WI38 (cell line): Measurements from ENCODE around the gene ACOT8.

Experiments
- H3K4me3 ChIP-seq: 2 replicates; pipeline ENCODE4 v1.5.1; 2011; ENCODE audit warnings: low read depth, mild to moderate bottlenecking, control low read depth, low read length
- CTCF ChIP-seq: IDR thresholded peaks from 2 replicates; pipeline ENCODE4 v1.5.1; 2012; ENCODE audit warnings: low read depth, mild to moderate bottlenecking, control low read depth, low read length

ACOT8 gene

GRCh38 chr20:45890985-45891983, 34.1 kb upstream of the ACOT8 start, which contains the start of the genes CTSA and NEURL2:
Gene CTSA (plus strand): TSS chr20:45891335. CDS start chr20:45891569, 234 bp downstream.
Gene NEURL2 (minus strand): TSS chr20:45891208. CDS start chr20:45890991, 217 bp downstream.
- peak within 1 kb of the TSS; percentile 83 for H3K4me3 ChIP-seq
- TF ChIP-seq CTCF = no peak

- TF ChIP-seq CTCF = peak; percentile 71
- peak overlapping the region; percentile 83 for H3K4me3 ChIP-seq
These were observed 33.1 kb upstream of the ACOT8 start for GRCh38 chr20:45890077-45890984.

DNA sequence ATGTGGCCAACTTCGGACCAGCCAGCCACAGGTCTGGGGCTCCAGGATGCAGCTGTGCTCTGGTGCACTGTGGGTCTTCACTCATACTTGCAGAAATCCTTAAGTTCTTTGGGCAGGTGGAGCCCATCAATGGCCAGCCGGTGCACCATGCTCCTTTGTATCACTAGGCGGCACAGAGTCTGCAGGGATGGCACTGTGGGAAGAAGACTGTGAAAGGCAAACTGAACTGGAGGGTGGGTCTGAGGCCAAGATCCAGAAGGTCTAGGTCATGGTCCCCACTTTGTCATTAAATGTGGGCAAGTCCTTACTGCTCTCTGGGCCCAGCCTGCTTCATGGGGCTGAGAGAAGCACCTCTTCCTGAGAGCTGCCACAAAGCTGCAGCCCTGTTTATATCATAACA, 31.5 kb upstream of the ACOT8 start:
- no peak for TF ChIP-seq CTCF

GRCh38 chr20:45887346-45887715, 30.1 kb upstream of the ACOT8 start, which contains the start of gene SPATA25:
Gene SPATA25 (minus strand): TSS chr20:45887622. CDS start chr20:45887590, 32 bp downstream.
- no peak for TF ChIP-seq CTCF
- no peak within 1 kb of the TSS for H3K4me3 ChIP-seq

More for the DNA sequence above, 31.5 kb upstream of the ACOT8 start:
- no peak overlapping the region for H3K4me3 ChIP-seq

GRCh38 chr20:45886590-45887345, 29.6 kb upstream of the ACOT8 start:
- no peak overlapping the region for H3K4me3 ChIP-seq
- no peak for TF ChIP-seq CTCF

GRCh38 chr20:45883100-45883469, 25.9 kb upstream of the ACOT8 start:
- no peak overlapping the region for H3K4me3 ChIP-seq
- no peak for TF ChIP-seq CTCF
